ENCODE measurements around the gene CDK2. TPM values are rescaled to one million over a fixed set of nuclear protein-coding genes. Genes with fewer than 3 reads are reported as not detected.

Gene CDK2
- total RNA-seq, 1 donor from 2014 or later = 46.5 TPM

DNA sequence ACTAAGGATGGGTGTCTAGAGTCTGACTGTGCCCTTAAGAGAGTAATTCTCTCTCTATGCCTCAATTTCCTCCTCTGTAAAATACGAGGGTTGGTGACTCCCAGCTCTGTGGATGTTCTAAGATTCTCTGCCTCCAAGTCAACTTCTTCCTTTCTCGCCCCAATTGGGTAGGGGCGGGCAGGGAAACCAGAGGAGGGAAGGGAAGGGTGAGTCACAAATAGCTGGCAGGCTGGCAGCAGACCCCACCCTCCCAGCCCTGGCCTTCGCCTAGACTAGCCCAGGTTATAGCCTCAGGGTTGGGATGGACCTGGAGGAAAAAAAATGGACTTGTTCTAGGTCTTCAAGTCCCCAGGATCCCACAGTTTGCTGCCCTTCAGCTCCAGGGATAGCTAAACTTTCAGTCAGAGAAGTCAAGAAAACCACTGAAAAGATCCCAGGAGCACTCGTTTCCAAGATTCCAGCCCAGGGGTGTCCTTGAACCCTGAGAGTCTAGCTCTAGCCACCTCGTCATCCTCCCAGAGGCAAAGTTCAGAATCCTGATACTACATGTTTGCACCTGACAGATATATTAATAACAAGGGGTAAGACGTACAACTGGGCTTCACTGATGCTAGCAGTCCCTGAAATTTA lies 33.3 kb upstream of the CDK2 start:
- Mint-ChIP-seq H3K4me3 (peak overlapping the region; percentile 89), H3K9me3 (no peaks in the 10 kb centered on the region), H3K4me1 (peaks cover 22% of the 10 kb centered on the region), H3K36me3 (no peaks in the 10 kb centered on the region), H3K27ac (no peak overlapping the region), H3K27me3 (ENCODE audit: insufficient read depth, low read depth) (peaks cover 29% of the 10 kb centered on the region)
- H3K4me3 ChIP-seq = no peak overlapping the region
- H3K79me2 ChIP-seq (ENCODE audit: low read depth) = peaks cover 6% of the 10 kb centered on the region
- H3K27me3 ChIP-seq = peaks cover 45% of the 10 kb centered on the region
- no peak overlapping the region for H2AFZ ChIP-seq (replicated peaks)
- H4K20me1 ChIP-seq (ENCODE audit: low read depth) = no peaks in the 10 kb centered on the region
- peaks cover 24% of the 10 kb centered on the region for H3F3A ChIP-seq (ENCODE audit: low read depth)
- H3K27ac ChIP-seq = no peak overlapping the region
- H3K4me2 ChIP-seq = no peak overlapping the region
- no peak overlapping the region for H3K9ac ChIP-seq
- DNase-seq (ENCODE audit: low spot score) = no peak
- H3K4me1 ChIP-seq = no peaks in the 10 kb centered on the region
- TF ChIP-seq EZH2phosphoT487 (IDR thresholded peaks at IDR 0.05) (no peak), EZH2 (IDR thresholded peaks at IDR 0.05) (no peak)
- TF ChIP-seq, protein P1, sequence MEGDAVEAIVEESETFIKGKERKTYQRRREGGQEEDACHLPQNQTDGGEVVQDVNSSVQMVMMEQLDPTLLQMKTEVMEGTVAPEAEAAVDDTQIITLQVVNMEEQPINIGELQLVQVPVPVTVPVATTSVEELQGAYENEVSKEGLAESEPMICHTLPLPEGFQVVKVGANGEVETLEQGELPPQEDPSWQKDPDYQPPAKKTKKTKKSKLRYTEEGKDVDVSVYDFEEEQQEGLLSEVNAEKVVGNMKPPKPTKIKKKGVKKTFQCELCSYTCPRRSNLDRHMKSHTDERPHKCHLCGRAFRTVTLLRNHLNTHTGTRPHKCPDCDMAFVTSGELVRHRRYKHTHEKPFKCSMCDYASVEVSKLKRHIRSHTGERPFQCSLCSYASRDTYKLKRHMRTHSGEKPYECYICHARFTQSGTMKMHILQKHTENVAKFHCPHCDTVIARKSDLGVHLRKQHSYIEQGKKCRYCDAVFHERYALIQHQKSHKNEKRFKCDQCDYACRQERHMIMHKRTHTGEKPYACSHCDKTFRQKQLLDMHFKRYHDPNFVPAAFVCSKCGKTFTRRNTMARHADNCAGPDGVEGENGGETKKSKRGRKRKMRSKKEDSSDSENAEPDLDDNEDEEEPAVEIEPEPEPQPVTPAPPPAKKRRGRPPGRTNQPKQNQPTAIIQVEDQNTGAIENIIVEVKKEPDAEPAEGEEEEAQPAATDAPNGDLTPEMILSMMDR (IDR thresholded peaks at IDR 0.05) = no peak
- H3K36me3 ChIP-seq = no peaks in the 10 kb centered on the region
- no peaks in the 10 kb centered on the region for H3K9me3 ChIP-seq (ENCODE audit: low read depth)

DNA sequence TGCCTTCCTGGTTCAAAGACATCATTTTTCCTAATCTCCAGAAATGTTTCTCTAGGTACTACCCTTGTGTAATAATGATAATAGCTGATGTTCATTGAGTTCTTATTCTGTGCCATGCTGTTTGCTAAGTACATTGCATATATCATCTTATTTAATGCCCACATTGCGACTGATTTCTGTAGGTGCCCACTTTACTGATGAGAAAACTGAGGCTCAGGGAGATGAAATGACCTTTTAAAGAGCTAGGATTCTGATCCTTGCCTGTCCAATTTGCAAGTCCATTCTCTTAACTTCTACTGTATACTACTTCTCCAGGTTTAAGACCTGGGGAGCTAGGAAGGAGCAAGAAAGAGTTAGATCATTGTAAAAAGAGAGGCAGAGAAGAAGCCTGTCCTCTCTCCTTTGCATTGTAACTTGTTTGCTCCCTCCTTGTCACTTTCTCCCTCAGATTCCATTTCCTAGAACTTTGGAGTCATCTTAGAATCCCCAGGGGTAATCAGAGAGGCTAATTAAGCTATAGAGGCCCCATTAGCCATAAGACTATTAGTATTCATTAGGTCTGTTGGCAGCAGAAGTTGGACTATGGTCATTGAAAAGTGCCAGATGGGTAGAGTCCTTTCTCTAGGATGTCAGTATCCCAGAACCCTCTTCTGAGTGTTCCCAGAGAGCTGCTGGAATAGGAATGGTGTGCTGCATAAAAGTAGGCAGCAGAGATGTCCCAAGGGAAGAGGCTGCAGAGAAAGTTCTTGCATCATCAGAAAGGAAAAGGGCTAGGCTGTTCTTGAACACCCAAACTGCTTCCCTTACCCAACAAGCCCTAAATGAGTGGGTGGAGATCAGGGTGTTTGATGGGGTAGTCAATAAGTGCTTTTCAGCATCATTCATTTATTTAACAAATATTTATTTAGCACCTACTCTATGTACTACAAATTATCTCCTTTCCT lies 32.6 kb upstream of the CDK2 start:
- Histone ChIP-seq H3K9ac (no peak overlapping the region), H3K27ac (no peak overlapping the region), H3K27me3 (peaks cover 45% of the 10 kb centered on the region), H3K4me1 (no peaks in the 10 kb centered on the region), H3F3A (ENCODE audit: low read depth) (peaks cover 16% of the 10 kb centered on the region), H3K4me3 (no peak overlapping the region), H2AFZ (replicated peaks) (no peak overlapping the region), H3K9me3 (ENCODE audit: low read depth) (no peaks in the 10 kb centered on the region), H3K79me2 (ENCODE audit: low read depth) (peaks cover under 1% of the 10 kb centered on the region), H3K36me3 (no peaks in the 10 kb centered on the region), H4K20me1 (ENCODE audit: low read depth) (no peaks in the 10 kb centered on the region), H3K4me2 (no peak overlapping the region)
- Mint-ChIP-seq H3K27ac (no peak overlapping the region), H3K36me3 (no peaks in the 10 kb centered on the region), H3K9me3 (no peaks in the 10 kb centered on the region), H3K4me1 (peaks cover 22% of the 10 kb centered on the region), H3K27me3 (ENCODE audit: insufficient read depth, low read depth) (peaks cover 29% of the 10 kb centered on the region), H3K4me3 (peak overlapping the region; percentile 3)
- TF ChIP-seq, protein P1 (IDR thresholded peaks at IDR 0.05) = no peak
- TF ChIP-seq EZH2 (IDR thresholded peaks at IDR 0.05) (no peak), EZH2phosphoT487 (IDR thresholded peaks at IDR 0.05) (no peak)
- DNase-seq (ENCODE audit: low spot score) = no peak

DNA sequence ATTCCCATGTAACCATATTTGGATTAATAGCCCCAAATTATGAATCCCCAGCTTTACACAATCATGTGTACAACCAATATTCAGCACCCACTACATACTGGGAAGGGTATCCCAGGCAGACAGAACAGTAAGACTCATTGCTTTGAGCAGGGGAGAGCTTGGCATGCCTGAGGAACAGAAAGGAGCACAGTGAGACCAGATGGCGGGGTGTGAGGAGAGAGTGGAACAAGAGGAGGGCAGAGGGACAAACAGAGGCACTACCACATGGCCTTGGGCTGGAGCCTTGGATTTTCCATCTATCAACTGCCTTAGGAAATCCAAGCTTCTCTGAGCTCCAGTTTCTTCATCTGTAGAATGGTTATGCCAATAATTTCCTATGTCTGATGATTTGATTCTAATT lies 31.9 kb upstream of the CDK2 start:
- Histone ChIP-seq H3K27me3 (peaks cover 45% of the 10 kb centered on the region), H3K79me2 (ENCODE audit: low read depth) (no peaks in the 10 kb centered on the region), H2AFZ (replicated peaks) (no peak overlapping the region), H3K4me1 (peaks cover under 1% of the 10 kb centered on the region), H3K9ac (no peak overlapping the region), H4K20me1 (ENCODE audit: low read depth) (no peaks in the 10 kb centered on the region), H3K9me3 (ENCODE audit: low read depth) (no peaks in the 10 kb centered on the region), H3K4me3 (no peak overlapping the region), H3K27ac (no peak overlapping the region), H3F3A (ENCODE audit: low read depth) (peaks cover 9% of the 10 kb centered on the region), H3K4me2 (no peak overlapping the region), H3K36me3 (no peaks in the 10 kb centered on the region)
- no peak for DNase-seq (ENCODE audit: low spot score)
- Mint-ChIP-seq H3K27ac (no peak overlapping the region), H3K4me1 (peaks cover 24% of the 10 kb centered on the region), H3K9me3 (no peaks in the 10 kb centered on the region), H3K27me3 (ENCODE audit: insufficient read depth, low read depth) (peaks cover 29% of the 10 kb centered on the region), H3K36me3 (no peaks in the 10 kb centered on the region), H3K4me3 (no peak overlapping the region)
- TF ChIP-seq, protein P1 (IDR thresholded peaks at IDR 0.05) = no peak
- TF ChIP-seq EZH2phosphoT487 (IDR thresholded peaks at IDR 0.05) = no peak
